NOMO-1 treated with DMSO at 0.1 percent for 48 hours (cell line): Measurements from ENCODE around the gene ZYG11A.
"Not testable (repeated sequence)": the region's sequence is repeated elsewhere in the genome, so short reads cannot be mapped to it uniquely, and the experiment has no call there.

Experiments
- DNase-seq: peaks from one replicate; lab custom pipeline; 2025; ENCODE audit not compliant: unreplicated experiment; lab: John Stamatoyannopoulos, UW

Gene ZYG11A

DNA sequence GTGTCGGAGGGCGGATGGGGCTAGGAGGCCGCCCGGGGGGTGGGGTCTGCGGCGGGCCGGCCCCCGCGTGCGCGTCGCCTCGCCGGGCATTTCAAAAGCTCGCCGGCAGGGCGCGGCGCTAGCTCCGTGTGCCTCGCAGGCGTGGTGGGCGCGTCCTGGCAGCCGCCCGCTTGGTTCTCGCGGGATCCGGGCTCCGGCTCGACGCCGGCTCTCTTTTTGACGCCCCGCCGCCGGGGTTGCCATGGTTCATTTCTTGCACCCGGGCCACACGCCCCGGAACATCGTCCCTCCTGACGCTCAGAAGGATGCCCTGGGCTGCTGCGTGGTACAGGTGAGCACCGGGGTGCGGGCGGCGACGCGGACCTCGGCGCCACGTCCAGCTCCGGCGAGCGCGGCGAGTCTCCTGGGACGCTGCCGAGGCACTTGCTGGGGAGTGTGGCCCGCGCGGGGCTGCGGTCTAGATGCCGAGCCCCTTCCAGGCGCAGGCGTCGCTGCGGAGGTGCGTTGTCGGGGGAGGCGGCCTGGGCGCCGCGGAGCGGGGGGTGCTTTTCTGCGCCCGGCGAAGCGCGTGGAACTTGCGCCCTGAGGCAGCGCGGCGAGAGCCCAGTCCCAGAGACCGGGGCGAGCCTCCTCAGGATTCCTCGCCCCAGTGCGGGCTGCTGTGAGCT is at the start of gene ZYG11A:
Gene ZYG11A (plus strand): TSS at position 118 of the 668 bp plus-strand sequence. CDS start 124 bp downstream, at position 242.
- DNase-seq: peak; percentile 52

GRCh38 chr1:52793717-52794116 is 48.8 kb upstream of the ZYG11A start:
- DNase-seq: not testable (repeated sequence)

- peak; percentile 61 for DNase-seq
These were observed 47.1 kb upstream of the ZYG11A start for GRCh38 chr1:52795464-52795863.

DNA sequence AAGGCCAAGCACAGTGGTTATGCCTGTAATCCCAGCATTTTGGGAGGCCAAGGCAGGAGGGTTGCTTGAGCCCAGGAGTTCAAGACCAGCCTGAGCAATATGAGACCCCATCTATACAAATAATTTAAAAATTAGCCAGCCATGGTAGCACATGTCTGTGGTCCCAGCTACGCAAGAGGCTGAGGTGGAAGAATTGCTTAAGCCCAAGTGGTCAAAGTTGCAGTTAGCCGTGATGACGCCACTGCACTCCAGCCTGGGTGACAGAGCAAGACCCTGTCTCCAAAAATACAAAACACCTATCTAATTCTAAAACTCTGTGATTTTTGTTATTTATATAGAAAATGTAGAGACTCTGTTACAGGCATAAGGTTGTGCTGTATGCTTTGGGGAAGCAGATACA is 44.2 kb upstream of the ZYG11A start:
- no peak for DNase-seq

DNA sequence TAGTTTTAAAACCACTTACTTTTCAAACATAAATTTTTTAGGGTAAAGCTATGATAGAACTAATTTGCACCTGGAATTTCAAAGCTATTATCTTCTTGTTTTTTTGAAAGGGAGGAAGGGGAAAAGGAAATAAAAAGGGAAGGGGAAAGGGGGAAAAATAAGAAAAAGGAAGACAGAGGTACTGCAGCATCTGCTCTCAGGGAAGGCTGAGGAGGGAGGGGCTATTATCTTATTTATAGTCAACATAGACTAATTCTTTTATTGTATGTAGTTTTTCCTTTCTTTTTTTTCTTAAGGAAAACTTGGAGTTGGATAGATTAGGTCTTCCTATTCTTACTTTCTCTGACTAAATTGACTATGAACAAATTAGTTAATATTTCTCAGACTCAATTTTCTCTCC is 41.5 kb upstream of the ZYG11A start:
- no peak for DNase-seq

DNA sequence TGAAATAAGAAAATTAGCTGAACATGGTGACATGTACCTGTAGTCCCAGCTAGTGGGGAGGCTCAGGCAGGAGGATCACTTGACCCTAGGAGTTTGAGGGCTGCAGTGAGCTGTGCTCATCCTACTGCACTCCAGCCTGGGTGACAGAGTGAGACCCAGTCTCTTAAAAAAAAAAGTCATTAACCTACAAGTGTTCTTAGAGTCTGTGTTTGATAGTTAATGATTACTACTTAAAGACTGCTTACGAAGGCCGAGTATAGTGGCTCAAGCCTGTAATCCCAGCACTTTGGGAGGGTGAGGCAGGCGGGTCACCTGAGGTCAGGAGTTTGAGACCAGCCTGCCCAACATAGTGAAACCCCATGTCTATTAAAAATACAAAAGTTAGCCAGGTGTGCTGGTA is 38.5 kb upstream of the ZYG11A start:
- DNase-seq: not testable (repeated sequence)

DNA sequence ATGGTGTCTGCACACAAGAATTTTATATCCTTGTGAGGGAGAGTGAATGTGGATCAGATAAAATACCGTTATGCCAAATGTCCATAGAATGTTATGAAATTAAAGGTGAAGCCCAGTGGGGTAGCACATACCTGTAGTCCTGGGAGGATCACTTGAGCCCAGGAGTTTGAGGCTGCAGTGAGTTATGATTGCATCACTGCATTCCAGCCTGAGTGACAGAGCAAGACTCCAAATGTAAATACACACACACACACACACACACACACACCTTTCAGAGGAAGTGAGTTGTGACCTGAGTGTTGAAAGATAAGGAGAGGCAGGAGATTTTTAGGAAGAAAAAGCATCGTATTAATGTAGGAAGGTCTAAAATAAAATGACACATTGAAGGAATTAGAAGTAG is 28.1 kb upstream of the ZYG11A start:
- DNase-seq: no peak

- DNase-seq: not testable (repeated sequence)
These were observed 21.7 kb upstream of the ZYG11A start for GRCh38 chr1:52820830-52821229.

DNA sequence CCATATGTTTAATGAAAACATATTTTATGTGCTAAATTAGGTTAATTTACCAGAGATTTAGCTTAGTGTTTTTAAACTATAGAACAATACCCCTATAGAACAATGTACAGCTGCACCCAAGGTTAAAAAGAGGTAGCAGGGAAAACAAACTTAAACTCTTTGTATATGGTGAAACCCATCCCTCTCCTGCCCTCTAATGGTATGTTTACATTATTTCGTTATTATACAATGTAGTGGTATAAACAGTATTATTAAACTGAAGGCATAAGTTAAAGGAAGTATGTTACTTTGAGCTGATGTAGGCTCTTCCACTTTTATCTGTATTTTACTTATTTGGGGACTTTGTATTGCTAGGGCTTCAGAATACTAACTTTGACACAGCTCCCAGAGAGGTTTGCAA is 16.7 kb upstream of the ZYG11A start:
- DNase-seq: peak; percentile 20

GRCh38 chr1:52834798-52835197 is 7.8 kb upstream of the ZYG11A start:
- DNase-seq: no peak

DNA sequence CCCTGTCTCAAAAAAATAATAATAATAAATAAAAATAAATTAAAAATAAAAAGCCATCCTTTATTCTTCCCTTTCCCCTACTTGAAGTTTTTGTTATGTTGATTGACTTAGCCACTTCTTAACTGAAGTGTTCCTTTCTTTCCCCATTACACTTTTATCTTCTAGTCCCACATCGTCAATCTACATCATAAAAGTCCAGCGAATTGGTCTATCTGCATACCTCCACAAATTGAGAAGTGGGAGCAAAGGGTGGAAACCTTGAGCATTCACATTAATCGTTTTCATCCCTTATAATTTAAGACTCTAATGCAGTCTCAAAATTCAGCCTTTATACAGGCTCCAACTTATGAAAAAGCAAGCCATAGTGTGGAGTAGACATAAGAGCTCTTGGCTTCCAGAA is 6.5 kb upstream of the ZYG11A start:
- DNase-seq: no peak

GRCh38 chr1:52839175-52839574 is 3.4 kb upstream of the ZYG11A start:
- DNase-seq: not testable (repeated sequence)

DNA sequence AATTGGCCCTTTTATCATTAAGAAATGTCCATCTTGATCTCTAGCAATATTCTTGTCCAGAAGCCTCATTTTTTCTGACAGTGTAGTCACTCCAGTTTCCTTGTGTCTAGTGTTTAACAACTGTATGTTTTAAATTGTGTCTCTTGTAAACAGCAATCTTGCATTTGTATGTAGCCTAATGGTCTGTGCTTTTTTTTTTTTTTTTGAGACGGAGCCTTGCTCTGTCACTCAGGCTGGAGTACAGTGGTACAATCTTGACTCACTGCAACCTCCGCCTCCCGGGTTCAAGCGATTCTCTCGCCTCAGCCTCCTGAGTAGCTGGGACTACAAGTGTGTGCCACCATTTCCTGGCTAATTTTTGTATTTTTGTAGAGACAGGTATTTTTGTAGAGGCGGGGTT is 2.6 kb downstream of the ZYG11A start:
- DNase-seq: not testable (repeated sequence)

DNA sequence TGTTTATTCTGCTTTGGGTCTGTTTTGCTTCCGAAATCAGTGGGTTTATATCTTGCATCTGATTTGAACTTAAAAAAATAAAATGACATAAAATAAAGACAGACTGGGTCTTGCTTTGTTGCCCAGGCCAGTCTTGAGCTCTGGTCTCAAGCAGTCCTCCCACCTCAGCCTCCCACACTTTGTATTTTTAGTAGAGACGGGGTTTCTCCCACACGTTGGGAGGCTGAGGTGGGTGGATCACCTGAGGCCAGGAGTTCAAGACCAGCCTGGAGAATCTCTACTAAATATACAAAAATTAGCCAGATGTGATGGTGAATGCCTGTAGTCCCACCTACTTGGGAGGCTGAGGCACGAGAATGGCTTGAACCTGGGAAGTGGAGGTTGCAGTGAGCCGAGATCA is 5.9 kb downstream of the ZYG11A start:
- no peak for DNase-seq

DNA sequence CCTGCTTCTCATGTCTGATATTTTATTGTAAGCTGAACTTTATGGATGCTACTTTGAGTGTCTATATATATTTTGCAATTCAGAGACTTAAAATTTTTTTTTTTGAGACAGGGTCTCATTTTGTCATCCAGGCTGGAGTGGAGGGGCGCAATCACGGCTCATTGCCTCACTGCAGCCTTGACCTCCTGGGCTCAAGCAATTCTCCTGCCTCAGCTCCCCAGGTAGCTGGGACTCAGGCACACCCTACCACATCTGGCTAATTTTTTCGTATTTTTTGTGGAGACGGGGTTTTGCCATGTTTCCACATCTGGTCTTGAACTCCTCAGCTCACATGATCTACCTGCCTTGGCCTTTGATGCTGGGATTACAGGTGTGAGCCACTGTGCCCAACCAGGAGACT is 8.4 kb downstream of the ZYG11A start:
- no peak for DNase-seq

- no peak for DNase-seq
These were observed 10.3 kb downstream of the ZYG11A start for GRCh38 chr1:52852854-52853253.

DNA sequence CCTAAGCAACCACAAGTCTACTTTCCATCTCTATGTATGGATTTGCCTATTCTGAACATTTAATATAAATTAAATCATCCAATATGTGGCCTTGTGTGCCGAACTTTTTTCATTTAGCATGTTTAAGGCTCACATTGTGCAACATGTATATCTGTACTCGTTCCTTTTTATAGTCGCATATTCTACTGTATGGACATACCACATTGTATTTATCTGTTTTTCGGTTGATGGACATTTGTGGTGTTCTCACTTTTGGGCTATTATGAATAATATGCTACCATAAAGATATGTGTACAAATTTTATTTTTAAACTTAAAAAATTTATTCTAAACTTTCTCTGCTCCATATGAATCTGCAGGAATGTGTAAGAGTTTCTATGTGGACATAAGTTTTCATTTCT is 13.0 kb downstream of the ZYG11A start:
- no peak for DNase-seq

DNA sequence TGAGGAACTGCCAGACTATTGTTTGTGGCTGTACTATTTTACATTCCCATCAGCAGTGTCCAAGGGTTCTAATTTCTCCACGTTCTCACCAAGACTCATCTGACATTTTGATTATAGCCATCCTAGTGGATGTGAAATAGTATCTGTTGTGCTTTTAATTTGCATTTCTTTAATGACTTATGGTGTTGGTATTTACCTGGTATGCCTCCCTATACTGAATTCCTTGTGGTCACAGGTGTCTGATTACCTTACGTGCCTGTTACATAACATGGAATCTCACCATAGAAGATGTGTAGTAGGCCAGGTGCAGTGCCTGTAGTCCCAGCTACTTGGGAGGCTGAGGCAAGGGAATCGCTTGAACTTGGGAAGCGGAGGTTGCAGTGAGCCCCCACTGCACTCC is 13.5 kb downstream of the ZYG11A start:
- DNase-seq: no peak

GRCh38 chr1:52857443-52857842 is 14.9 kb downstream of the ZYG11A start:
- no peak for DNase-seq

DNA sequence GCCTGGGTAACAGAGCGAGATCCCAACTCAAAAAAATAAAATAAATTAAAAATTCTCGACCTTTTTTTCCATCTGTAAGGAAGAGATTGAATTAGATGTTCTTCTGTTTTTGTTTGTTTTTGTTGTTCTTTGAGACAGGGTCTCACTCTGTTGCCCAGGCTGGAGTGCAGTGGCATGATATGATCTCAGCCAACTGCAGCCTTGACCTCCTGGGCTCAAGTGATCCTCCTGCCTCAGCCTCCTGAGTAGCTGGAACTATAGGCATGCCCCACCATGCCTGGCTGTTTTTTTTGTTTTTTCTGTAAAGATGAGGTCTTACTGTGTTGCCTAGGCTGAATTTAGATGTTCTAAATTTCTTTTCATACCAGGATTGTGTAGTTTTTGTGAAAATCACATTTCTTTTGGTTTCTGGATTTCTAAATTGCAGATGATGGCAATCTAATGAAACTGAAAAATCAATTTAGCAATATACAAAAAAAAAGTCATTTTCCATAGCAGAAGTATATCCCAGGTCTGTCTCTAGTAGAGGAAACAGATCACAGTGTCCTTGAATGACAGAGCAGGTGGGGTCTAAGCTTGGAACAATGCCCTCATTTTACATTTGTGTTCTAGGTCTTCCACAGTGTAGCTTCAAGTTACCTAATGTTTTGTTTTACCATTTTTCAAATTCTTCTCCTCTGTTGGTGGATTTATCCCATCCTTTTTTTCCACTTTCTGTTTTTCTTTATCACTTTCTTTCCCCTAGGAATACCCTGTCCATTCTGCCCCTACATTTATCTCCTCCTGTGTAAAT is 20.3 kb downstream of the ZYG11A start:
- no peak for DNase-seq

DNA sequence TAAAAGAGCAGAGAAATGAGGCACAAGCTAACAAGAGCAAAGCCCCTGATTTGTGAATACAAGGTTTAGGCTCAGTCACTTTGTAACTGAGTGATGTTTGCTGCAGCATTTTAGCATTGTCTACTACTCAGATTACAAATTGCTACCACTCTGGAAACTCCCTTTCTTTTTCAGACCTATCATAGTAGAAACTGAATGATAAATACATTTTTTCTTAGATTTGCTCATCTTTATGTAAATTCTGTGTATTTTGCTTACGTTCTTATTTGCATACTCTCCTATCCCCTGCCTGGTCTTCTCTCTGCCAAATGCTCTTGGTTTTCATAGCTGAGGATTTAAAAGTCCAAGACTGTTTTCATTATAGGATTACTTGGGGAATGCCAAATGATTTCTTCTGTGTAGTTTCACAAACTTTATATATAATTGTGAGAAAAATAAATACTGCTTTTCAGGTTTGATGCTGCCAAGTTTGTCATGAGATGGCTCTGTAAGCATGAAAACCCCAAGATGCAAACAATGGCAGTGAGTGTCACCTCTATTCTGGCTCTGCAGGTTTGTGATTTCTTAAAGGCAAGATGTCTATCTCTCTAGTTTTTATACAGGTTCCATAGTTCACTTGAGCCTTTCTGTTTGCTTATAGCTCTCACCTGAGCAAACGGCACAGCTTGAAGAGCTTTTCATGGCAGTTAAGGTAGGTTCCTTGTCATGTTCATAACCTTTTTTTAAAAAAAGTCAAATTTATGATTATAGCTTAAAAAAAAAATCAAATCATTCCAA is 24.7 kb downstream of the ZYG11A start:
- DNase-seq: no peak

- DNase-seq: not testable (repeated sequence)
These were observed 27.2 kb downstream of the ZYG11A start for GRCh38 chr1:52869727-52870126.
